MV-4-11 (cell line): ENCODE measurements around the gene MLLT3.
A peak's percentile ranks its signal among the peaks of the same experiment; 100 is the strongest.
"Not testable (repeated sequence)": the region's sequence is repeated elsewhere in the genome, so short reads cannot be mapped to it uniquely, and the experiment has no call there.

ENCODE experiments used
- DNase-seq: peaks from one replicate; lab custom pipeline; 2025; lab: John Stamatoyannopoulos, UW

The MLLT3 gene

GRCh38 chr9:20622330-20623020 lies at the start of gene MLLT3:
Gene MLLT3, minus strand, starts transcription at chr9:20622499.
- DNase-seq, result peak; percentile 87

DNA sequence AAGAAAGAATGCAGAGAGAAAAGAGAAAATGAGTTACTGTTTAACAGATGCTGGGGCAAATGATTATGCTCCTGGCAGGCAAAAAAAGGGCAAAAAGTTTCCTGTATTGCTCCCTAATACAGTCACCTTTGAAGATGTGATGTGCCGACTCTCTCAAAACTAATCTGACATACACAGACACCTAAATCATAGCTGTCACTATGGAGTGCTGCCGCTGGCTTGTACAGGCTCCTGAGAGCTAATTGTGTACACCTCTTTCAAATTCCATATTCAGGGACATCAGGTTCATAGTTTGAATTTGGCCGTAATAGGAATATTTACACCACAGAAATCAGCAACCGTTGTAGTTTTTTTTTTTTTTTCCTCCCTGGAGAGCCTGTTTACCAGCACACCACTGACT lies 49.3 kb upstream of the MLLT3 start:
- DNase-seq, result no peak

DNA sequence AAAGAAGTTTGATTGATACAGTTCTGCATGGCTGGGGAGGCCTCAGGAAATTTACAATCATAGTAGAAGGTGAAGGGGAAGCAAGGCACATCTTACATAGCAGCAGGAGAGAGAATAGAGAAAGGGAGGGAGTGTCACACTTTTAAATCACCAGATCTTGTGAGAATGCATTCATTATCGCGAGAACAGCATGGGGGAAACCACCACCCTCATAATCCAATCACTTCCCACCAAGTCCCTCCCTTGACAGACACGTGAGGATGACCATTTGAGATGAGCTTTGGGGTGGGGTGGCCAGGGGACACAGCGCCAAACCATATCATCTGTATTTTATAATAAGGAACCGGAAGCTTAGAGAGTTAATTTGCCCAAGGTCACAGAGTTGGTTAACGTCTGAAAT lies 48.1 kb upstream of the MLLT3 start:
- no peak for DNase-seq

GRCh38 chr9:20664501-20664900 lies 42.2 kb upstream of the MLLT3 start:
- DNase-seq, result no peak

GRCh38 chr9:20663133-20663532 lies 40.8 kb upstream of the MLLT3 start:
- no peak for DNase-seq

GRCh38 chr9:20662156-20662555 lies 39.9 kb upstream of the MLLT3 start:
- DNase-seq, result no peak

DNA sequence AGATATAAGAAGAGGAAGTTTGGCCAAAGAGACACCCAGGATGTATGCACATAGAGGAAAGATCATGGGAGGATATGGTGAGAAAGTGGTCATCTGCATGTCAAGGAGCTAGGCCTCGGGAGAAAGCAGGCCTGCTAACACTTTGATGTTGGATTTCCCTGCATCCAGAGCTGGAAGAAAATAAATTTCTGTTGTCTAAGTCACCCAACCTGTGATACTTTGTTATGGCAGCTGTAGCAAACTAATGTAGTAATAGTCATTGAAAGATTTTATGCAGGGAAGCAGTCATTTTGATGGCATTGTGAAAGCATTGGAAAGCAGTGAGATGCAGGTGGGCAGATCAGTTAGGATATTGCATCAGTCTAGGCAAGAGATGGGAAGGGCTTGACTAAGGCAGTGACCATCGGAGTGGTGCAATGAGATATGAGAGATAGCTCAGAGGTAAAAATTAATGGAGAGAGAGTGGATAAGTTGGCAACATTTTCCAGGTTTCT lies 37.2 kb upstream of the MLLT3 start:
- DNase-seq, result peak; percentile 21

DNA sequence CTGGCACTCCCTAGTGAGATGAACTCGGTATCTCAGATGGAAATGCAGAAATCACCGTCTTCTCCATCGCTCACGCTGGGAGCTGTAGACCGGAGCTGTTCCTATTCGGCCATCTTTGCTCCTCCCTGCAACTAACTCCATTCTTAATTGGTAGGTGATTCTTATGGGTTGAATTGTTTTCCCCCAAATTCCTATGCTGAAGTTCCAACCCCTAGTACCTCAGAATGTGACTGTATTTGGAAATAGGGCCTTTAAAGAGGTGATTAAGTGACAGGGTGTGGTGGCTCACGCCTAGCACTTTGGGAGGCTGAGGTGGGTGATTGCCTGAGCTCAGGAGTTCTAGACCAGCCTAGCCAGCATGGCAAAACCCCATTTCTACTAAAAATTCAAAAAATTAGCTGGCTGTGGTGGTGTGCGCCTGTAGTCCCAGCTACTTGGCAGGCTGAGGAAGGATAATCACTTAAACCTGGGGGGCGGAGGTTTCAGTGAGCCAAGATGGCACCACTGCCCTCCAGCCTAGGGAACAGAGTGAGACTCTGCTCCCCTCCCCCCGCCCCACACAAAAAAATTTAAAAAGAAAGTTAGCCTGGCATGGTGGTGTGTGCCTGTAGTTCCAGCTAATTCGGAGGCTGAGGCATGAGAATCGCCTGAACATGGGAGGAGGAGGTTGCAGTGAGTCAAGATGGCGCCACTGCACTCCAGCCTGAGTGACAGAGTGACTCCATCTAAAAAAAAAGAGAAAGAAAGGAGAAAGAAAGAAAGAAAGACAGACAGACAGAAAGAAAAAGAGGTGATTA lies 36.6 kb upstream of the MLLT3 start:
- DNase-seq, result no peak

- DNase-seq, result not testable (repeated sequence)
Measured at GRCh38 chr9:20658246-20658667, 36.0 kb upstream of the MLLT3 start.

DNA sequence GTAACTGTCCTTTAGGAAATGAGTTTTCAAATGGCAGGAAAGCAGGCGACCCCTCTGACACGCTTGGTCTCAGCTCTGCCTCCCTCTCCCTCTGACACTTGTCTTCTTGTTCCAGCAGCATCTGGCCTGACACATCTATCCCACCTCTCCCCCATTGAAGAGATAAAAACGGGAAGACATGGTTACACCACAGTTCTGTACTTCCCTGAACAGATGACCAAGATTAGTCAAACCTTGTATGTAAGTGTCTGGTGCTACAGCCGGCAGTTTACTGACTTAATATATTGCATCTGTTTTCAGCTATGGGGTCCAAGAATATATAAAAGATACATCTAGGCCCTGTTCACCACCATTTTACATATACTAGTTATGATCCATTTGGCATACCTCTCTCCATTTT lies 29.6 kb upstream of the MLLT3 start:
- peak; percentile 66 for DNase-seq

DNA sequence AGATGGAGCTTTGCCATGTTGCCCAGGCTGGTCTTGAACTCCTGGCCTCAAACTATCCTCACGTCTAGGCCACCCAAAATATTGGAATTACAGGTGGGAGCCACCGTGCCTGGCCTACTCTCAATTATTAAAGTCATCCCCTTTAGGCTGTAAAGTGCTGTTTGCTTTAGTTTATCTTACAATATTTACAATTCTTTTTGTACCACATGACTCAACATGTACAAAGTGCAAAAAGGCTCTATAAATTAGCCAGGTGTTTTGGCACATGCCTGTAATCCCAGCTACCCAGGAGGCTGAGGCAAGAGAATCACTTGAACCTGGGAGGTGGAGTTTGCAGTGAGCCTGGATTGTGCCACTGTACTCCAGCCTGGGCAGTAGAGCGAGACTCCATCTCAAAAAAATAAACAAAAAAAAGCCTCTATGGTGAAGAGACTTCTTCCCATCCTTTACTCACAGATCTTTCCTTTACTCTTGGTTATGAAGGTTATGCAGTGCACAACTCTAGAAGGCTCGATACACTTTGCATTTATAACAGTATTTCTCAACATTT lies 28.5 kb upstream of the MLLT3 start:
- no peak for DNase-seq

- no peak for DNase-seq
Measured at GRCh38 chr9:20650313-20650712, 28.0 kb upstream of the MLLT3 start.

- DNase-seq, result no peak
Measured at GRCh38 chr9:20649381-20649780, 27.1 kb upstream of the MLLT3 start.

- no peak for DNase-seq
Measured at GRCh38 chr9:20646656-20647055, 24.4 kb upstream of the MLLT3 start.

DNA sequence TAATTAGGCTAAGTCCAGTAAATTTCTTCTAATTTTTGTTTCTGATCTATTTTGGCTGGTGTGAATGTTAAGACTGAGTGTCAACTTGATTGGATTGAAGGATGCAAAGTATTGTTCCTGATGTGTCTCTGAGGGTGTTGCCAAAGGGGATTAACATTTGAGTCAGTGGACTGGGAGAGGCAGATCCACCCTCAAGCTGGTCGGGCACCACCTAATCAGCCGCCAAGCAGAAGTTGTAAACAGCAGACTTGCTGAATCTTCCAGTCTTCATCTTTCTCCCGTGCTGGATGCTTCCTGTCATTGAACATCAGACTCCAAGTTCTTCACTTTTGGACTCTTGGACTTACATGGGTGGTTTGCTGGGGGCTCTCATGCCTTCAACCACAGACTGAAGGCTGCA lies 21.4 kb upstream of the MLLT3 start:
- DNase-seq, result no peak

GRCh38 chr9:20642045-20642444 lies 19.7 kb upstream of the MLLT3 start:
- no peak for DNase-seq

DNA sequence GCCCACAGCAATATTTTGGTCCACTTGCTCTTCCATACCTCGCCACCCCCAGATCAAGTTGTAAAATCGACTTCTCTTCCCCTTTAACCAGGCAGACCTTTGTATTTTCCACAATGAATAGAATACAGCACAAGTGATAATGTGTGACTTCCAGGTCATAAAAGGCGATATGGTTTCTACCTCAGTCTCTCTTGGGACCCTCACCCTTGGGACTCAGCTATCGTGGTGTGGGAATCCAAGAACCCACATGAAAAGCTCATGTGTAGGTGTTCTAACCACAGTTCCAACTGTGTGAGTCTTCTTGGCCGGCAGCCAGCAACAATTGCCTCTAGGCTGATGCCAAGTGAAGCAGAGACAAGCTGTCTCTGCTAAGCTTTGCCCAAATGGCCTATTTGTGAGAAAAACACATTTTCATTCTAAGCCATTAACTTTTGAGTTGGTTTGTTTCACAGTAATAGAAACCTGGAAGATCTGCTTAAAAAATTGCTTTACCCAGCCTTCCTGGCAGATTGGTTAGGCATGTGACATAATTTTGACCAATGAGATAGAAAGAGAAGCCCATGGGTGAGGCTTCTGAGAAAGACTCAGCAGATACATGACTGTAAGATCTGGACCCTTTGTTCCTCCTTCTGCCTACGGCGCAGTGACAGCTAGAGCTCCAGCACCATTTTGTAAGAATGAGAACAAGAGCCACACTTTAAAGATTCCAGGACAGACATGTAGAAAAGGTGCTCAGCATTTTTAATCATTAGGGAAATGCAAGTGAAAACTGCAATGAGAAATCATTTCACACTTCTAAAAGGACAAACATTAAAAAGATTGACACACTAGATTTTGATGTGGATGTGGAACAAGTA lies 18.3 kb upstream of the MLLT3 start:
- DNase-seq, result no peak

GRCh38 chr9:20636888-20637440 lies 14.7 kb upstream of the MLLT3 start:
- DNase-seq, result no peak

GRCh38 chr9:20634895-20635294 lies 12.6 kb upstream of the MLLT3 start:
- no peak for DNase-seq

GRCh38 chr9:20632705-20633104 lies 10.4 kb upstream of the MLLT3 start:
- peak; percentile 21 for DNase-seq

- no peak for DNase-seq
Measured at GRCh38 chr9:20630241-20630943, 8.1 kb upstream of the MLLT3 start.
